Activated B cell treated with CpG ODN at 0.5 μM for 24 hours (primary cell): Measurements from ENCODE around the gene EPB41L2. TPM values are rescaled to one million over a fixed set of nuclear protein-coding genes. Genes with fewer than 3 reads are reported as not detected.

Experiments
- ATAC-seq: fragments of 200-7000 bp; cut with Tn5 transposase; one replicate; pipeline ENCODE4 v1.10.0; 2021; ENCODE audit warnings: low read depth, mild to moderate bottlenecking, moderate library complexity
- CTCF ChIA-PET: fragments of 350-600 bp; sonication (Branson Sonifier 250); formaldehyde crosslinking; loops from one replicate; lab custom pipeline; 2021; ENCODE audit warnings: antibody characterized with exemption; lab: Charles Lee
- POLR2A ChIA-PET: fragments of 350-600 bp; sonication (Branson Sonifier 250); formaldehyde crosslinking; loops from one replicate; lab custom pipeline; 2021; ENCODE audit warnings: antibody characterized with exemption; lab: Charles Lee
- DNase-seq: peaks from one replicate; pipeline ENCODE4 v3.0.0; 2022
- H3K27ac Mint-ChIP-seq: one replicate; pipeline ENCODE4 v1.8.0; 2020; ENCODE audit warnings: mixed read lengths
- H3K27me3 Mint-ChIP-seq: one replicate; pipeline ENCODE4 v1.8.0; 2021; ENCODE audit warnings: mixed read lengths
- H3K36me3 Mint-ChIP-seq: one replicate; pipeline ENCODE4 v1.8.0; 2021; ENCODE audit warnings: low read depth, mixed read lengths
- H3K4me1 Mint-ChIP-seq: one replicate; pipeline ENCODE4 v1.8.0; 2021; ENCODE audit warnings: mixed read lengths
- H3K4me3 Mint-ChIP-seq: one replicate; pipeline ENCODE4 v1.8.0; 2020; ENCODE audit warnings: mild to moderate bottlenecking, mixed read lengths
- H3K9me3 Mint-ChIP-seq: one replicate; pipeline ENCODE4 v1.8.0; 2020; ENCODE audit warnings: mixed read lengths
- intact Hi-C: fragments of 100-400 bp; cut with micrococcal nuclease; formaldehyde crosslinking; loops from one replicate; pipeline ENCODE4 v1.15.1; 2024
- total RNA-seq: library from RNA; stranded (reverse); gene quantifications from 2 replicates; pipeline ENCODE4 v1.2.3, GENCODE V29; 2022
- TF ChIP-seq, protein P1 (sequence below): fragments of 200-600 bp; IDR thresholded peaks from one replicate; pipeline ENCODE4 v1.8.0; 2022; ENCODE audit warnings: antibody characterized with exemption, mild to moderate bottlenecking

Gene EPB41L2
- total RNA-seq, 1 donor from 2014 or later = 62.8 TPM

DNA sequence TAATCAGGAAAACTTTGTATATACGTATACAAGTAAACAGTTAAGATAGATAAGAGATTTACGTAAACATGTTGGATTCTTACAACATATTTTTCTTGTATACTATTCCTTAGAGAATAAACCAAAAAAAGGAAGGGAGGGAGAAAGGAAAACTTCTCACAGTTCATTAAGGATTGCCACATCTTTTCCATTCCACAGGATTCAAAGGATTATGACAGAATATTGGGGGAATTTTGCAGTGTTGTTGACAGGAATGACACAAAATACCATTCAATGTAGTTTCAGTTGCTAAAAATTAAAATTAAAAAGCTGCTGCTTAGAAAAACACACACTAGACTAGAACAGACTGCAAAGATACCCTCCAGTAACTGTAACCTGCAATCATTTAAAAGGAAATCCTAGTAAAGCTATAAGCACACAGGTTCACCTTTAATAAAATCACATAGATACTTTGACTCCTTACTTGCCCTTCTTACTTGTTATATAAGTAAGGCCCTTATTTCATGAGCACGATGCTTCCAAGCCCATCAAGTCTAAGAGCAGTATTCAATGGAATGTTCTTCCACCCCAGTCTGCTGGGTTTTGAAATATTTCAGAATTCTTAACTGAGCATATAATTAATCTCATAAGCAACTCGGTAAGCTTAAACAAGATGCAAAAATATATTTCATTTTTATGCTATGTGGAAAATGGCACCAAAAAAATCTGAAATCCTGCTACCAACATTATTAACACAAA, 128.0 kb downstream of the EPB41L2 start:
- ChIA-PET POLR2A (no interaction called here), CTCF (no interaction called here)
- DNase-seq (no peak), ATAC-seq (no peak)
- intact Hi-C loops = no loop called here
- TF ChIP-seq, protein P1, sequence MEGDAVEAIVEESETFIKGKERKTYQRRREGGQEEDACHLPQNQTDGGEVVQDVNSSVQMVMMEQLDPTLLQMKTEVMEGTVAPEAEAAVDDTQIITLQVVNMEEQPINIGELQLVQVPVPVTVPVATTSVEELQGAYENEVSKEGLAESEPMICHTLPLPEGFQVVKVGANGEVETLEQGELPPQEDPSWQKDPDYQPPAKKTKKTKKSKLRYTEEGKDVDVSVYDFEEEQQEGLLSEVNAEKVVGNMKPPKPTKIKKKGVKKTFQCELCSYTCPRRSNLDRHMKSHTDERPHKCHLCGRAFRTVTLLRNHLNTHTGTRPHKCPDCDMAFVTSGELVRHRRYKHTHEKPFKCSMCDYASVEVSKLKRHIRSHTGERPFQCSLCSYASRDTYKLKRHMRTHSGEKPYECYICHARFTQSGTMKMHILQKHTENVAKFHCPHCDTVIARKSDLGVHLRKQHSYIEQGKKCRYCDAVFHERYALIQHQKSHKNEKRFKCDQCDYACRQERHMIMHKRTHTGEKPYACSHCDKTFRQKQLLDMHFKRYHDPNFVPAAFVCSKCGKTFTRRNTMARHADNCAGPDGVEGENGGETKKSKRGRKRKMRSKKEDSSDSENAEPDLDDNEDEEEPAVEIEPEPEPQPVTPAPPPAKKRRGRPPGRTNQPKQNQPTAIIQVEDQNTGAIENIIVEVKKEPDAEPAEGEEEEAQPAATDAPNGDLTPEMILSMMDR = no peak
- Mint-ChIP-seq H3K9me3 (peaks cover 2% of the 10 kb centered on the region), H3K4me1 (no peaks in the 10 kb centered on the region), H3K36me3 (peaks cover 8% of the 10 kb centered on the region), H3K4me3 (no peak overlapping the region), H3K27ac (no peak overlapping the region), H3K27me3 (no peaks in the 10 kb centered on the region)

DNA sequence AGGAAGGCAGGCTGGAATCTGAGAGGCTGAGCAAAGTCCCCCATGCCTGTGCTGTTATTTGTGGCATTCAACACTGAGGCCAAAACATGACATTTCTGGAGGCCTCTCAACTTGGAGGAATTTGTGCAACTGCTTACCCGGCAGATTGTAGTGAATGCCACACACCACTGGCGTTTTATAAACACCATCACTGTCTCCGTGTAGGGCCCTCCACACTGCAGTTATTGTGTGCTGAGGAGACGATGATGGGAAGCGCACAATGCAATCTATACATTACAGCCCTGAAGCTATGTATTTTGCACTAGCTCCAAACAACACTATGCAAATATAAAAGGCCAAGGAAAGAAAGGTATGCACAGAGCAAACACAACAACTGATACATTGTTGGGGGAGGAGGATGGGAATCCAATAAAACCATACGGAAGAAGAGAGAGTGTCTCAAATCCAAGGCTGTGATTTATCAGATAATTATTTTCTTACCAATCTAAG, 129.3 kb downstream of the EPB41L2 start:
- TF ChIP-seq, protein P1 = no peak
- intact Hi-C loops = no loop called here
- no peak for ATAC-seq
- no peak overlapping the region for H3K4me3 Mint-ChIP-seq
- ChIA-PET POLR2A (no interaction called here), CTCF (no interaction called here)
- no peak overlapping the region for H3K27ac Mint-ChIP-seq
- no peaks in the 10 kb centered on the region for H3K4me1 Mint-ChIP-seq
- H3K9me3 Mint-ChIP-seq = peaks cover 2% of the 10 kb centered on the region
- H3K36me3 Mint-ChIP-seq = peaks cover 8% of the 10 kb centered on the region
- no peak for DNase-seq
- no peaks in the 10 kb centered on the region for H3K27me3 Mint-ChIP-seq

DNA sequence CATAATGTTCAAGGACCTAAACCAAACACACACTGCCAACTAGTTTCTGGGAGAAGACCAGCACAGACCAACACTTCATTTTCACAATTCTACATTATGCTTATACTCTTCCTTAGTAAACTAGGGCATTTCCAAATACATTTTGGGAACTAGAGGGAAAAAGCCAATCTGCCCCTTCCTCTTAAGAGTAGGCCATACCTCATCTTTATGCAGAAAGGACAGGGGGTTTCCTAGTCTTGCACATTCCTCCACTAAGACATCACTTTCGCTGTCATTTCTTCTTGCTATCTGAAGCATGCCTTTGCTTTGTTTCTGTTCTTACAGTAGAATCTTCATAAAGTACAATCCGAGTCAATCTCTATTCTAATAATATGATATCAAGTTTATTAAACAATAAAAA, 130.1 kb downstream of the EPB41L2 start:
- Mint-ChIP-seq H3K36me3 (peaks cover 8% of the 10 kb centered on the region), H3K4me3 (no peak overlapping the region), H3K9me3 (peaks cover 2% of the 10 kb centered on the region), H3K27me3 (no peaks in the 10 kb centered on the region), H3K27ac (no peak overlapping the region), H3K4me1 (no peaks in the 10 kb centered on the region)
- ATAC-seq = no peak
- ChIA-PET CTCF (no interaction called here), POLR2A (no interaction called here)
- intact Hi-C loops = no loop called here
- TF ChIP-seq, protein P1 = no peak
- DNase-seq = no peak

DNA sequence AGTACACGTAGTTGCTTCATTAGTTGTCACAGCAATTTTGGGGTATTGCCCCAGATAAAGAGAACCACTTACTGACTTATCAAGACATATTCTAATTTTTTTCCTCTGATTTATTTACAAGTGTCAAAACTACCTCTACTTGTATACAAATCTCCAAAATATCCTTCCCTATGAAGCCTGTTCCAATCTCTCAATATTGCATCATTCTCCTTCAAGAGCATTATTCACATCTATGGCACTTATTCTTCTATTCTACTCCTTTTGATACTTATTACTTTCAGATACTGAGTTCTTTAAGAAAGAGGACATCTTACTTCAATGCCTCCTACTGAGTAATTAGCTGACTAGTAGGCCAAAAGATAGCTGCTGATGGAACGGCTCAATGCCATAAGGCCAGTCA, 130.6 kb downstream of the EPB41L2 start:
- CTCF ChIA-PET = no interaction called here
- intact Hi-C loops = no loop called here
- Mint-ChIP-seq H3K4me3 (no peak overlapping the region), H3K4me1 (no peaks in the 10 kb centered on the region), H3K27me3 (no peaks in the 10 kb centered on the region), H3K27ac (no peak overlapping the region), H3K9me3 (peaks cover 2% of the 10 kb centered on the region), H3K36me3 (peaks cover 5% of the 10 kb centered on the region)
- ATAC-seq = no peak
- no peak for DNase-seq
- TF ChIP-seq, protein P1 = no peak
- POLR2A ChIA-PET = no interaction called here

DNA sequence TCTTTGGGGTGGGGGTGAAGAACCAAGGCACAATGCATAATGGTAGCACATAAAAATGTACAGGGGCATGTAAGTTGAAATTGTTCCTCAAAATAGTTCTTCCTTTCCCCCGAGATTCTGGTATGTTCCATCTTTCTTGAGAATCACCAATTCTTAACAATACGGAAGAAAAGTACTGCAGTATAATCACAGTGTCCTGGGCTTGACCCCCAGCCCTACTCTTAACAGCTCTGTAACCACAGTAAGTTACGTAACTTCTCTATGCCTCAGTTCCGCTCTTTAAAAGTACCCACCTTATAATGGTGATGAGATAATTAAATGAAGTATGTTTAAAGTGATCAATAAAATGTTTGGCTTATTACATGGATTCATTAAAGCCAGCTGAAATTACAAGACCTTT, 131.4 kb downstream of the EPB41L2 start:
- Mint-ChIP-seq H3K36me3 (peaks cover 5% of the 10 kb centered on the region), H3K4me3 (no peak overlapping the region), H3K9me3 (peaks cover 2% of the 10 kb centered on the region), H3K27me3 (no peaks in the 10 kb centered on the region), H3K4me1 (no peaks in the 10 kb centered on the region), H3K27ac (no peak overlapping the region)
- intact Hi-C loops = no loop called here
- ChIA-PET POLR2A (no interaction called here), CTCF (no interaction called here)
- DNase-seq = no peak
- TF ChIP-seq, protein P1 = no peak
- ATAC-seq = no peak
